Activated naive CD4-positive, alpha-beta T cell treated with anti-CD3 and anti-CD28 coated beads, Interleukin-2, amount 50 U/mL, for 72 hours (primary cell): ENCODE measurements around the gene GID8. TPM values are rescaled to one million over a fixed set of nuclear protein-coding genes. Genes with fewer than 3 reads are reported as not detected.
"Not testable (repeated sequence)": the region's sequence is repeated elsewhere in the genome, so short reads cannot be mapped to it uniquely, and the experiment has no call there.

Experiments used
- ATAC-seq, 2 donors: fragments of 150-1000 bp; cut with Tn5 transposase; 2 replicates each; pipeline ENCODE4 v1.10.0; 2021; ENCODE audit warnings: mild to moderate bottlenecking in 2 of 2, moderate library complexity in 2 of 2
- DNase-seq, 2 donors: peaks; one replicate each; pipeline ENCODE4 v3.0.0; 2021 to 2022; ENCODE audit warnings: low spot score in 2 of 2
- H3K27ac Mint-ChIP-seq, 2 donors: one replicate each; pipeline ENCODE4 v1.8.0; 2022; ENCODE audit warnings: mild to moderate bottlenecking in 2 of 2, mixed read lengths in 2 of 2
- H3K36me3 Mint-ChIP-seq, 2 donors: one replicate each; pipeline ENCODE4 v1.8.0; 2022; ENCODE audit warnings: mixed read lengths in 2 of 2
- H3K9me3 Mint-ChIP-seq, 2 donors: one replicate each; pipeline ENCODE4 v1.8.0; 2022; ENCODE audit warnings: mixed read lengths in 2 of 2
- total RNA-seq, 2 donors: library from RNA; stranded (reverse); gene quantifications; one replicate each; pipeline ENCODE4 v1.2.3, GENCODE V29; 2022

The GID8 gene
- total RNA-seq, 2 donors from 2014 or later = 39.7 to 47.3 TPM

DNA sequence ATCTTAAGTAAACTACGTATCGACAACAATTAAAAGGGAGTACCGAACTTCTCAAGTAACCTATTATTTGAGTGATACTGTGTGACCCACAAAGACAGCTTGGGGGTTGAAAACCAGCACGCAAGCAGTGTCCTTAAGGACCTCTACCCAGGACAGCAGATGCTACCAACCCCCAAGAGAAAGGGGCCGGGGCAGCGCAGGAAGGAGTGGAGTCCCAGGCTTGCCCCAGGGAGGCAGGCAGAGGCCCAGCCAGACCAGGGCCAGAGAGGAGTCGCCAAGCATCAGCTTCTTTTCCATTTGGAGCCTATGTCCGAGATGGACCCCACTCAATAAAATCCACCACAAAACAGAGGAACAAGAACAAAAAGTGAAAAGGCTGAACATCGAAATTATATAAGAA lies 23.5 kb upstream of the GID8 start:
- Mint-ChIP-seq H3K27ac (no peak overlapping the region), H3K9me3 (no peaks in the 10 kb centered on the region), H3K36me3 (peaks cover 14 to 19% of the 10 kb centered on the region in 2 donors)
- DNase-seq = no peak
- no peak for ATAC-seq

DNA sequence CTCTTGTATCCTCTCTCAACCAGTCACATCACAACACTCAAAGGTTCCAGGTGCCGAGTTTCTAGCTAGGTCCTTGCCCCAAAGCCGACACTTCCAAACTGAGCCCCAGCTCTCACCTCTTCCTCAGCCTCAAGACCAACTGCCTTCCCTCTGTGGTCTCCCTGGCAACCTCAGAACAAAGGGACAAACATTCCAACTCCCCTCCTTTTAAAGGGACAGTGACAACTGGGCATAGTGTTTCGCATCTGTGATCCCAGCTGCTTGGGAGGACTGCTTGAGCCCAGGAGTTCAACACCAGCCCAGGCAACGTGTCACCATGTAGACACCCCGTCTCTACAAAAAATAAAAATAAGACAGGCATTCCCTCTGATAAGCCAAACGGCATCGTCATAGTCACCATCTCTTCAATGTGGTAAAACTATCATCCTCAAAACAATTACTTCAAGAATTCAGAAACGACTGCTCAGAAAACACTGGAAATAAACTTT lies 22.9 kb upstream of the GID8 start:
- Mint-ChIP-seq H3K36me3 (peaks cover 11 to 15% of the 10 kb centered on the region in 2 donors), H3K27ac (peak overlapping the region in 1 of 2 donors; percentile 94), H3K9me3 (no peaks in the 10 kb centered on the region)
- ATAC-seq (peak in 1 of 2 donors; percentile 9), DNase-seq (peak in 1 of 2 donors; percentile 11)

- no peaks in the 10 kb centered on the region for H3K9me3 Mint-ChIP-seq
- H3K36me3 Mint-ChIP-seq = peaks cover 0 to 4% of the 10 kb centered on the region in 2 donors
- DNase-seq = no peak
- no peak for ATAC-seq
- peak overlapping the region in 1 of 2 donors; percentile 97 for H3K27ac Mint-ChIP-seq
Observed at GRCh38 chr20:62916703-62917476, 21.1 kb upstream of the GID8 start.

DNA sequence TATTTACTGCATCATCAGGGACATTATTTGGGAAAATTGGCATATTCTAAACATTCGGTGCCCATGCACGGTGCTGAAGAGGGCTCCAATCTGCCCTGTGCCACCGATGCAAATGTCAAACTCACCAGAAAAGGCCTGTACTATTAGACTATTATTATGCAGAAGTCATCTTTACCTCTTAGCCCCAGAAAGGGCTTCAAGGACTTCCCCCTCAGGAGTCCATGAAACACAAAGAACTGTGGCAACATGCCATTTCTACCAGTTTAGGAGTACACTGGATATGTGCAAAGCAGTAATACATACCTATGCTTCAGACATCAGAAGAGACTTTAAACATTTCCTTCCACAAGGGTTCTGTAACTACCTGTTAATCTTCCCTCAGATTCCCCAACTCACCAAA lies 20.2 kb upstream of the GID8 start:
- ATAC-seq (no peak), DNase-seq (no peak)
- H3K9me3 Mint-ChIP-seq = no peaks in the 10 kb centered on the region
- peak overlapping the region; percentile 93 to 97 for H3K27ac Mint-ChIP-seq
- peaks cover 0 to 4% of the 10 kb centered on the region in 2 donors for H3K36me3 Mint-ChIP-seq

DNA sequence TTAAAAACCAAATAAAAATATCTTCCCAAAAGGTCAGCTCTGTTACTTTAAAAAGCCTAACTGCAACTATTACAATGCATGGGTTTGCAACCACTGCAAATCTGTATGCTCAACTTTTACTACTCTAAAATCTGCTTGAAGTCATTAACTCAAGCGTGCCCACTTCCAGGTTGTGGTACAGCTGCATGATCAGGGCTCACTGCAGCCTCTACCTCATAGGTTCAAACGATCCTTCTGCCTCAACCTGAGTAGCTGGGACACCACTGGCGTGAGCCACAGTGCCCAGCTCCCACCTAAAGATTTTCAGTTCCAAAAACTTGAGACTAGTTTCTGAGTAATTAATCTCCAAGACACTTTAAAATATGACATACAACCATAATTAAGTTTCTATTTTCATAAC lies 19.8 kb upstream of the GID8 start:
- Mint-ChIP-seq H3K27ac (peak overlapping the region; percentile 93 to 97), H3K9me3 (no peaks in the 10 kb centered on the region), H3K36me3 (peaks cover 0 to 4% of the 10 kb centered on the region in 2 donors)
- ATAC-seq (peak; percentile 36 to 72), DNase-seq (peak in 1 of 2 donors; percentile 39)

GRCh38 chr20:62918831-62919230 lies 19.1 kb upstream of the GID8 start:
- Mint-ChIP-seq H3K27ac (peak overlapping the region; percentile 93 to 97), H3K36me3 (peaks cover 0 to 4% of the 10 kb centered on the region in 2 donors), H3K9me3 (no peaks in the 10 kb centered on the region)
- ATAC-seq = peak; percentile 61 to 69
- DNase-seq = peak in 1 of 2 donors; percentile 59

DNA sequence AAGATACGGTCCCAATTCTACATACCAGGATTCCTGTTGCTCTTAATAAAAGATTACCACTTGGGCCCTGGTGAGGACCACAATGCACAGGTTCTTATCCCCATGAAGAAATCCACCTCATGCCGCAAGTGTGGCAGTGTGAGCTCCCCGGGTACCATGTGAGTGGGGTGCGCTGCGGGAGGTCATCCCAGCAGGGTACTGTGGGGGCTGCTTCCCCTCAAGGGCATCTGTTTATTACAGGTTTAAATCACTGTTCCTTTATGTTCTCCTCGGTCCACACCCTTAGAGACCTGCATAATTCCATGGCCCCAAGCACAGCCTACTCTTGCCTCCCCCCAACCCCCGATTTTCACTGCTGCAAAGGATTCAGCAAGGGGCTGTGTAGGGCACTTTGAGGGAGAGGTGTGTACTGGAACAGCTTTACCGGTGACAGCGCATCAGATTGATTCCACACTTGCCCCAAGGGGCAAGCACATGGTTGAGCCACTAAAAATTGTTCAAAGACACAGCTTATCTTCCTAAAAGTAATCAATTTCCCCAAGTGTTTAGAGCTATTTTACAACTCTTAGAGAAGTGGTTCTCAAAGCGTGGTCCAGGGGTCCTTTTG lies 17.8 kb upstream of the GID8 start:
- Mint-ChIP-seq H3K36me3 (peaks cover 2 to 6% of the 10 kb centered on the region in 2 donors), H3K27ac (peak overlapping the region; percentile 93 to 97), H3K9me3 (no peaks in the 10 kb centered on the region)
- ATAC-seq (no peak), DNase-seq (no peak)

GRCh38 chr20:62921119-62921687 lies 16.7 kb upstream of the GID8 start:
- peaks cover 7 to 12% of the 10 kb centered on the region in 2 donors for H3K36me3 Mint-ChIP-seq
- H3K27ac Mint-ChIP-seq = peak overlapping the region; percentile 93 to 97
- ATAC-seq = peak; percentile 65 to 77
- H3K9me3 Mint-ChIP-seq = no peaks in the 10 kb centered on the region
- DNase-seq = peak; percentile 74 to 75

DNA sequence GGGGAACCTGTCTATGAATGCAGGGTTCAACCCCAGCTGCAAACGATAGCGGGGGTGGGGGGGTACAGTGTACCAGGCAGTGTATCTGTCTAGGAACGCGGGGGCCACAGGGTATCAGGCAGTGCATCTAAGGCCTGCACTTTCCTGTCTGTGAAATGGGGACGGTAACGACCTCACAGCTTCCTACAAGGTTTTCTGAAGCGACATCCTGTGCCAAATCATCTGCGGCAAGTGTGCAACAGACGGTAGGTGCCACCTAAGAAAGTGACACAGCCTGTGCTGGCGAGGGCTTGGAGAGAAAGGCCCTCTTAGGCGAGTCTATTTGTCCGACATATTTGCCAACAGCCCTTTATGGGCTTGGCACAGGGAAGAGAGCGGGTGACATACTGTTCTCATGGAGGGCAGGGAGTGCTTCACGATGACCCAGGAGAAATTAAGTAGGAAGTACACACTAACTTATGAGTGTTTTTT lies 15.5 kb upstream of the GID8 start:
- peaks cover 7 to 8% of the 10 kb centered on the region in 2 donors for H3K36me3 Mint-ChIP-seq
- H3K9me3 Mint-ChIP-seq = no peaks in the 10 kb centered on the region
- peak overlapping the region; percentile 76 to 97 for H3K27ac Mint-ChIP-seq
- peak; percentile 4 for ATAC-seq
- peak in 1 of 2 donors; percentile 61 for DNase-seq

- H3K9me3 Mint-ChIP-seq, ATAC-seq, H3K36me3 Mint-ChIP-seq: not testable (repeated sequence)
- H3K27ac Mint-ChIP-seq = peak overlapping the region; percentile 76 to 97
- DNase-seq = peak in 1 of 2 donors; percentile 6
Observed at GRCh38 chr20:62923059-62923668, 14.8 kb upstream of the GID8 start.

- no peak for ATAC-seq
Observed at GRCh38 chr20:62923669-62924441, 14.1 kb upstream of the GID8 start.

DNA sequence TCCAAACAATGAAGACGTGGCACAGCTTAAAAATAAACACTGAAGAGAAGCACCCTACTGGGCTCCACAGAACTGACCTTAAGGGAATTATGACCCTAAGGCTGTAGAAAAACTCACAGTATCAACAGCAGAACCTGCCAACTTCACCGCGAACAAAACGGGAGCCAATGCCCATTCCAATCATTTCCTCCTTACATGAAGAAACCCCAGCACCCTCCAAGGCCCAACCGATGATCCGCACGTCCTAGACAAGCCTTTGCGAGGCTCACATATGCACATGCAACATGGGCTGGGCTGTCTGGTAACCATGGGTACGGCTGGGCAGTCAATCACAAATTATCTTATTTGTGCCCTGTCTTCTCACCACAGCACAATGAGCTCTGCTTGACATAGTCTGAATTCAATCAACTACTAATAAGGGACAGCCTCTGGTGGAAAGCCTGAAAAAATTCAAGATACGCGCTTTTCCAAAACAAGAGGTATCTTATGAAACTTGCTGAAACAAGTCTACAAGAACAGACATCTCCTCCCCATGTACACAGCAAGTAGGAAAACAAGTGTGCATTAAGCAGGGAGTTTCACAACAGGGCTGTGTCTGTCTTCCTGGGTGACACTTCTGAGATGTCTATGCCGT lies 13.4 kb upstream of the GID8 start:
- Mint-ChIP-seq H3K9me3 (no peaks in the 10 kb centered on the region), H3K36me3 (peaks cover 7 to 8% of the 10 kb centered on the region in 2 donors), H3K27ac (peak overlapping the region; percentile 94 to 95)
- ATAC-seq = no peak
- peak in 1 of 2 donors; percentile 13 for DNase-seq

More at GRCh38 chr20:62923669-62924441, 14.1 kb upstream of the GID8 start:
- DNase-seq = no peak
- H3K9me3 Mint-ChIP-seq = no peaks in the 10 kb centered on the region
- peak overlapping the region; percentile 94 to 95 for H3K27ac Mint-ChIP-seq
- peaks cover 7 to 8% of the 10 kb centered on the region in 2 donors for H3K36me3 Mint-ChIP-seq

DNA sequence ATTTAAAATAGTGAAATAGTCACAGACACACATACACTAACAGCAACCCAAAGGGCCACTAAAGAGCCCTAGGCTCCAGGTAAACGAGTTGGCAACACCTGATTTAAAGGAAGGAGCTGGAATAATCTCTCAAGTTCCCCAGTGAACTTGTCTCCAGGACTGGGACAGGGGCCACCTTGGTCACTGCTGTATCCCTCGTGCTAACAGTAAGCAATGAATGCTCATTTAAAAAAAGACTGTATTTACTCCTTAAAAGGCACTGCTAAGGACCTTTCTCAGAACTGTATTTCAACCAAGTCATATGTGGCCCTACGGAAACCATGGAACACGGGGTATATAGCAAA lies 12.9 kb upstream of the GID8 start:
- ATAC-seq (no peak), DNase-seq (no peak)
- peak overlapping the region; percentile 94 to 95 for H3K27ac Mint-ChIP-seq
- no peaks in the 10 kb centered on the region for H3K9me3 Mint-ChIP-seq
- peaks cover 7 to 8% of the 10 kb centered on the region in 2 donors for H3K36me3 Mint-ChIP-seq

DNA sequence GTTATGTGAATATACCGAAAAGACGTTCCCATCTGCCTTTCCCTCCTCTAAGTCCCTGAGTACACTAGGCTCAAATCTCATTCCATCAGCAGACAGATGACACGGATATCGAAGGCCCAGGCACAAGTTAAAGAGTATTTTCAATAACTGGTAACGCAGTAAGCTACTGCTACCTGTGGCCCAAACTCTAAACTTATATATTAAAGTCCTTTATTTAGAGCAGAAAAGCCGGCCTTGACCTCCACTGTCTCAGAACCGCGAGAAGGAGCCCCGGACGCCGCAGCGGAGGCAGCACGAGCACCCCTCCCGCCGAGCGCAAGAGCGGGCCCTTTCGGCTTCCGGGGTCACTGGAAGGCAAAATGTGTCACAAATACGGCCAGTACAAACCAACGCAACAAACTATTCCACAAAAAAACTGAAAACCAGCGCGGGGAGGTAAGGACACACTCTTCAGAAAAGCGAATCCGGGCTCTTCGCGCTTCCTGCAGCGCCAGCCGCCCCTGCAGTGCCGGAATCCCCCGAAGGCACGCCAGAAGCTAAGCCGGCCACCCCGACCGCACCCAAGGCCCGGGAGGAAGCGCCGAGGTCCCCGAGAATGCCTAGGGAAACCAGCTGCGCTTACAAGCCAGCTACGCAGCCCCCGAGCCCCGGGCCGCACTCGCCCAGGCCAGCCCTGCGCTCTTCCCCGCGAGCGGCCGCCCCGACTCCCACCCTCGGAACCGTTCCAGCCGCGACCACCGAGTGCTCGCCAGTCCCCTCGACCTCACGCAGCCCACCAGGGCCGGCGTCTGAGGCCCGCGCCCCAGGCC lies 12.3 kb upstream of the GID8 start:
- Mint-ChIP-seq H3K9me3 (no peaks in the 10 kb centered on the region), H3K27ac (peak overlapping the region; percentile 94 to 95), H3K36me3 (peaks cover 7 to 8% of the 10 kb centered on the region in 2 donors)
- DNase-seq (peak; percentile 58 to 65), ATAC-seq (peak; percentile 8 to 10)
